ENCODE measurements around the gene MAPK7. TPM values are rescaled to one million over a fixed set of nuclear protein-coding genes. Genes with fewer than 3 reads are reported as not detected.

The MAPK7 gene
- total RNA-seq, 1 donor from 2014 or later = 18.9 TPM

GRCh38 chr17:19370493-19370960 lies 7.8 kb upstream of the MAPK7 start:
- H3K27ac Mint-ChIP-seq = peak overlapping the region; percentile 71
- no peaks in the 10 kb centered on the region for H3K36me3 Mint-ChIP-seq (ENCODE audit: low read depth)
- H3K4me3 Mint-ChIP-seq (ENCODE audit: low read depth) = peak overlapping the region; percentile 43
- H3K27me3 Mint-ChIP-seq (ENCODE audit: low read depth) = no peaks in the 10 kb centered on the region
- intact Hi-C loops (cut with micrococcal nuclease) = loop anchor here (10.0 kb wide), 2 partner anchors 274 to 394 kb away; partner anchors contain the start of gene ALDH3A2
- H3K9me3 Mint-ChIP-seq = no peaks in the 10 kb centered on the region
- no peak for DNase-seq (ENCODE audit: low spot score)
- H3K4me1 Mint-ChIP-seq (ENCODE audit: low read depth) = peaks cover 45% of the 10 kb centered on the region

GRCh38 chr17:19371259-19372010 lies 6.9 kb upstream of the MAPK7 start:
- Mint-ChIP-seq H3K4me1 (ENCODE audit: low read depth) (peaks cover 48% of the 10 kb centered on the region), H3K4me3 (ENCODE audit: low read depth) (no peak overlapping the region), H3K27ac (no peak overlapping the region), H3K36me3 (ENCODE audit: low read depth) (no peaks in the 10 kb centered on the region), H3K27me3 (ENCODE audit: low read depth) (no peaks in the 10 kb centered on the region), H3K9me3 (no peaks in the 10 kb centered on the region)
- DNase-seq (ENCODE audit: low spot score) = no peak
- intact Hi-C loops (cut with micrococcal nuclease) = loop anchor here (10.0 kb wide), 2 partner anchors 273 to 393 kb away; partner anchors contain the start of gene ALDH3A2

- H3K36me3 Mint-ChIP-seq (ENCODE audit: low read depth) = no peaks in the 10 kb centered on the region
- no peak overlapping the region for H3K27ac Mint-ChIP-seq
- no peaks in the 10 kb centered on the region for H3K9me3 Mint-ChIP-seq
- DNase-seq (ENCODE audit: low spot score) = no peak
- intact Hi-C loops (cut with micrococcal nuclease) = loop anchor here (10.0 kb wide), 2 partner anchors 273 to 393 kb away; partner anchors contain the start of gene ALDH3A2
- H3K4me3 Mint-ChIP-seq (ENCODE audit: low read depth) = no peak overlapping the region
- H3K27me3 Mint-ChIP-seq (ENCODE audit: low read depth) = no peaks in the 10 kb centered on the region
- peaks cover 51% of the 10 kb centered on the region for H3K4me1 Mint-ChIP-seq (ENCODE audit: low read depth)
Measured at GRCh38 chr17:19372011-19372370, 6.3 kb upstream of the MAPK7 start.

- intact Hi-C loops (cut with micrococcal nuclease) = loop anchor here (10.0 kb wide), 2 partner anchors 272 to 392 kb away; partner anchors contain the start of gene ALDH3A2
- H3K9me3 Mint-ChIP-seq = no peaks in the 10 kb centered on the region
- DNase-seq (ENCODE audit: low spot score) = no peak
- H3K36me3 Mint-ChIP-seq (ENCODE audit: low read depth) = no peaks in the 10 kb centered on the region
- H3K4me3 Mint-ChIP-seq (ENCODE audit: low read depth) = no peak overlapping the region
- H3K4me1 Mint-ChIP-seq (ENCODE audit: low read depth) = peaks cover 52% of the 10 kb centered on the region
- no peak overlapping the region for H3K27ac Mint-ChIP-seq
- no peaks in the 10 kb centered on the region for H3K27me3 Mint-ChIP-seq (ENCODE audit: low read depth)
Measured at GRCh38 chr17:19372439-19372838, 5.9 kb upstream of the MAPK7 start.

- DNase-seq (ENCODE audit: low spot score) = no peak
- no peaks in the 10 kb centered on the region for H3K9me3 Mint-ChIP-seq
- H3K4me1 Mint-ChIP-seq (ENCODE audit: low read depth) = peaks cover 52% of the 10 kb centered on the region
- H3K27me3 Mint-ChIP-seq (ENCODE audit: low read depth) = no peaks in the 10 kb centered on the region
- H3K27ac Mint-ChIP-seq = no peak overlapping the region
- intact Hi-C loops (cut with micrococcal nuclease) = loop anchor here (10.0 kb wide), 2 partner anchors 272 to 392 kb away; partner anchors contain the start of gene ALDH3A2
- H3K36me3 Mint-ChIP-seq (ENCODE audit: low read depth) = no peaks in the 10 kb centered on the region
- no peak overlapping the region for H3K4me3 Mint-ChIP-seq (ENCODE audit: low read depth)
Measured at GRCh38 chr17:19372866-19373504, 5.3 kb upstream of the MAPK7 start.

GRCh38 chr17:19374136-19374535 lies 4.2 kb upstream of the MAPK7 start:
- no peaks in the 10 kb centered on the region for H3K36me3 Mint-ChIP-seq (ENCODE audit: low read depth)
- H3K27ac Mint-ChIP-seq = no peak overlapping the region
- H3K9me3 Mint-ChIP-seq = no peaks in the 10 kb centered on the region
- DNase-seq (ENCODE audit: low spot score) = no peak
- H3K4me3 Mint-ChIP-seq (ENCODE audit: low read depth) = no peak overlapping the region
- peaks cover 45% of the 10 kb centered on the region for H3K4me1 Mint-ChIP-seq (ENCODE audit: low read depth)
- H3K27me3 Mint-ChIP-seq (ENCODE audit: low read depth) = no peaks in the 10 kb centered on the region
- intact Hi-C loops (cut with micrococcal nuclease) = loop anchor here (10.0 kb wide), 2 partner anchors 271 to 391 kb away; partner anchors contain the start of gene ALDH3A2

- Mint-ChIP-seq H3K36me3 (ENCODE audit: low read depth) (peaks cover 12% of the 10 kb centered on the region), H3K27ac (no peak overlapping the region), H3K9me3 (no peaks in the 10 kb centered on the region), H3K4me1 (ENCODE audit: low read depth) (peaks cover 35% of the 10 kb centered on the region), H3K4me3 (ENCODE audit: low read depth) (no peak overlapping the region), H3K27me3 (ENCODE audit: low read depth) (no peaks in the 10 kb centered on the region)
- no peak for DNase-seq (ENCODE audit: low spot score)
- intact Hi-C loops (cut with micrococcal nuclease) = loop anchor here (5.0 to 10.0 kb wide), 4 partner anchors 132 to 1188 kb away; partner anchors contain the start of gene ALDH3A2
Measured at GRCh38 chr17:19375732-19376131, 2.6 kb upstream of the MAPK7 start.

- intact Hi-C loops (cut with micrococcal nuclease) = loop anchor here (5.0 to 10.0 kb wide), 4 partner anchors 130 to 1190 kb away; partner anchors contain the start of gene ALDH3A2
- Mint-ChIP-seq H3K27ac (peak overlapping the region; percentile 97), H3K4me3 (ENCODE audit: low read depth) (peak overlapping the region; percentile 98), H3K36me3 (ENCODE audit: low read depth) (peaks cover 20% of the 10 kb centered on the region), H3K9me3 (no peaks in the 10 kb centered on the region), H3K4me1 (ENCODE audit: low read depth) (peaks cover 24% of the 10 kb centered on the region), H3K27me3 (ENCODE audit: low read depth) (no peaks in the 10 kb centered on the region)
- DNase-seq (ENCODE audit: low spot score) = no peak
Measured at GRCh38 chr17:19376811-19377210, 1.5 kb upstream of the MAPK7 start.

GRCh38 chr17:19377602-19378415 lies 489 bp upstream of the MAPK7 start:
- no peaks in the 10 kb centered on the region for H3K27me3 Mint-ChIP-seq (ENCODE audit: low read depth)
- peak overlapping the region; percentile 98 for H3K4me3 Mint-ChIP-seq (ENCODE audit: low read depth)
- DNase-seq (ENCODE audit: low spot score) = peak; percentile 98
- H3K36me3 Mint-ChIP-seq (ENCODE audit: low read depth) = peaks cover 23% of the 10 kb centered on the region
- peak overlapping the region; percentile 97 for H3K27ac Mint-ChIP-seq
- no peaks in the 10 kb centered on the region for H3K9me3 Mint-ChIP-seq
- H3K4me1 Mint-ChIP-seq (ENCODE audit: low read depth) = peaks cover 21% of the 10 kb centered on the region
- intact Hi-C loops (cut with micrococcal nuclease) = loop anchor here (1.0 to 10.0 kb wide), 5 partner anchors 16 to 1191 kb away; partner anchors contain the start of genes ALDH3A2 and B9D1

- Mint-ChIP-seq H3K4me3 (ENCODE audit: low read depth) (peak overlapping the region; percentile 98), H3K9me3 (no peaks in the 10 kb centered on the region), H3K4me1 (ENCODE audit: low read depth) (peaks cover 15% of the 10 kb centered on the region), H3K27me3 (ENCODE audit: low read depth) (no peaks in the 10 kb centered on the region), H3K27ac (peak overlapping the region; percentile 46), H3K36me3 (ENCODE audit: low read depth) (peaks cover 35% of the 10 kb centered on the region)
- intact Hi-C loops (cut with micrococcal nuclease) = loop anchor here (5.0 to 10.0 kb wide), 4 partner anchors 128 to 1192 kb away; partner anchors contain the start of gene ALDH3A2
- no peak for DNase-seq (ENCODE audit: low spot score)
Measured at GRCh38 chr17:19379361-19380065, 1.2 kb downstream of the MAPK7 start.

GRCh38 chr17:19380481-19381301 lies 2.4 kb downstream of the MAPK7 start:
- no peaks in the 10 kb centered on the region for H3K9me3 Mint-ChIP-seq
- no peak for DNase-seq (ENCODE audit: low spot score)
- H3K27me3 Mint-ChIP-seq (ENCODE audit: low read depth) = no peaks in the 10 kb centered on the region
- peaks cover 14% of the 10 kb centered on the region for H3K4me1 Mint-ChIP-seq (ENCODE audit: low read depth)
- peak overlapping the region; percentile 17 for H3K4me3 Mint-ChIP-seq (ENCODE audit: low read depth)
- H3K36me3 Mint-ChIP-seq (ENCODE audit: low read depth) = peaks cover 42% of the 10 kb centered on the region
- H3K27ac Mint-ChIP-seq = no peak overlapping the region
- intact Hi-C loops (cut with micrococcal nuclease) = no loop called here

Data from activated T-helper 2 cell treated with anti-CD3 and anti-CD28 coated beads, Interferon-gamma antibody, Interleukin-2, Interleukin-4, amounts not matched to agents 10 μg/mL and 5 μg/mL and 100 μg/mL, durations not matched to agents 14 hours and 24 hours and 36 hours (primary cell).